Heart right ventricle (tissue), 16 donors: ENCODE measurements around the gene JOSD2. TPM values are rescaled to one million over a fixed set of nuclear protein-coding genes. Genes with fewer than 3 reads are reported as not detected.
A peak's percentile ranks its signal among the peaks of the same experiment; 100 is the strongest.

Source experiments
- ATAC-seq, 8 donors: fragments of 200-7000 bp; cut with Tn5 transposase; one replicate each; pipeline ENCODE4 v1.9.1; 2020; ENCODE audit warnings: mild to moderate bottlenecking in 8 of 8, moderate library complexity in 8 of 8, moderate number of reproducible peaks in 1 of 8
- DNase-seq, 2 donors: peaks; one replicate each; pipeline ENCODE4 v3.0.0-alpha.2; 2020
- H3K27ac ChIP-seq, 10 donors: fragments of 200-600 bp; sonication (generic) in 2 of 10; one replicate each; pipeline versions ENCODE4 v1.5.0 to v1.8.0; 2020 to 2022; ENCODE audit warnings: mild to moderate bottlenecking in 3 of 10
- H3K27me3 ChIP-seq, 7 donors: fragments of 200-600 bp; one replicate each; pipeline ENCODE4 v1.8.0; 2021 to 2022; ENCODE audit warnings: mild to moderate bottlenecking in 2 of 7
- H3K36me3 ChIP-seq, 9 donors: fragments of 200-600 bp; sonication (generic) in 1 of 9; one replicate each; pipeline versions ENCODE4 v1.5.0 to v1.8.0; 2020 to 2022; ENCODE audit warnings: mild to moderate bottlenecking in 2 of 9
- H3K4me1 ChIP-seq, 9 donors: fragments of 200-600 bp; sonication (generic) in 1 of 9; one replicate each; pipeline versions ENCODE4 v1.5.0 to v1.8.0; 2020 to 2022; ENCODE audit warnings: mild to moderate bottlenecking in 4 of 9
- H3K4me3 ChIP-seq, 10 donors: fragments of 200-600 bp; sonication (generic) in 2 of 10; one replicate each; pipeline versions ENCODE4 v1.5.0 to v1.8.0; 2020 to 2022; ENCODE audit warnings: mild to moderate bottlenecking in 7 of 10, moderate library complexity in 2 of 10
- H3K9me3 ChIP-seq, 11 donors: fragments of 200-600 bp in 10 of 11; sonication (generic) in 2 of 11; one replicate each; pipeline versions ENCODE4 v1.5.0 to v1.8.0; 2013 to 2022; ENCODE audit warnings: mild to moderate bottlenecking in 2 of 11, control low read depth in 1 of 11, moderate library complexity in 1 of 11
- CTCF ChIP-seq, 9 donors: fragments of 200-600 bp; sonication (generic) in 2 of 9; IDR thresholded peaks; one replicate each; pipeline versions ENCODE4 v1.5.0 to v1.8.0; 2021 to 2022; ENCODE audit warnings: antibody characterized with exemption in 9 of 9, mild to moderate bottlenecking in 5 of 9, moderate library complexity in 1 of 9
- WGBS, 2 donors: extraction: QIAGEN DNeasy Blood & Tissue Kit; methylation state at CpG; one replicate each; pipeline ENCODE4 v1.1.7; 2013; ENCODE audit warnings: inconsistent platforms in 1 of 2; 5-methylcytosine and 5-hydroxymethylcytosine counted together
- intact Hi-C, 10 donors: fragments of 100-400 bp; cut with DNase I; formaldehyde crosslinking; loops; one replicate each; pipeline versions ENCODE4 v1.11.1 to v1.14.2; 2022
- polyA plus RNA-seq, 2 donors: library from polyadenylated mRNA; stranded (reverse); fragments of 200-250 nt; gene quantifications; one replicate each; pipeline ENCODE4 v1.2.3, GENCODE V29; 2013
- total RNA-seq, 10 donors: library from RNA; stranded (reverse); fragmentation: NEBNext Ultra II Directional in 3 of 10; extraction: Animal tissue kit (Norgen Biotek cat#: 25700) in 3 of 10; gene quantifications; one replicate each; pipeline versions ENCODE4 v1.2.1 to v1.2.4, GENCODE V29; 2021 to 2023
- donor health status: Arrhythmogenic right ventricular cardiomyopathy.
- donor health status: ischemic (EF 13 %, LVEDD 7.1; RV severe dilation, severe dysfunction).
- donor health status: healthy with polysubstance abuse.
- donor health status: DM: no; HTN: yes; CAD: no.
- donor health status: DM: no; HTN: no; CAD: no.
- donor health status: ischemic (EF 25% LVEDD 6.9; RV normal size, moderate dysfunction).
- donor health status: ischemic (EF 25% LVEDD 5.7; RV mildly dilated, moderate dysfunction).
- donor health status: healthy.
- donor health status: DM: yes; HTN: yes; CAD: no.
- donor health status: Ischemic cardiomyopathy.
- donor health status: ischemic (EF 35%, LVEDD 5.7; RV mildly dilated, moderate dysfunction).
- donor health status: nonischemic (EF 11% LVEDD 7.7; RV severe dilation, severe dysfunction).
- donor health status: DM: yes; HTN: yes; CAD: no.
- donor health status: PGD.
- donor health status: ischemic (EF 29% LVEDD 5.4; RV normal size, mild dysfunction).
- donor health status: nonischemic (EF 23%, LVEDD 6.1; RV moderate dilation, normal function).

Gene JOSD2
- total and polyA plus RNA-seq, 12 donors, result 13.3 to 69.6 (median 31.0) TPM

- Histone ChIP-seq H3K4me3 (no peak overlapping the region), H3K36me3 (peaks cover 0 to 6% (median 0%) of the 10 kb centered on the region in 9 donors), H3K27ac (no peak overlapping the region), H3K27me3 (no peaks in the 10 kb centered on the region), H3K9me3 (peaks cover 0 to 9% (median 0%) of the 10 kb centered on the region in 11 donors), H3K4me1 (peaks cover 0 to 15% (median 0%) of the 10 kb centered on the region in 9 donors)
- peak in 2 of 8 donors; percentile 2 to 3 for ATAC-seq
- TF ChIP-seq CTCF (IDR thresholded peaks at IDR 0.05), result no peak
- DNase-seq, result no peak
- intact Hi-C loops, result no loop called here
- WGBS, 2 donors, result 38 to 47% methylated on average over 7 of the region's 7 CpGs
Observed at GRCh38 chr19:50494186-50495019, 16.6 kb downstream of the JOSD2 start.

DNA sequence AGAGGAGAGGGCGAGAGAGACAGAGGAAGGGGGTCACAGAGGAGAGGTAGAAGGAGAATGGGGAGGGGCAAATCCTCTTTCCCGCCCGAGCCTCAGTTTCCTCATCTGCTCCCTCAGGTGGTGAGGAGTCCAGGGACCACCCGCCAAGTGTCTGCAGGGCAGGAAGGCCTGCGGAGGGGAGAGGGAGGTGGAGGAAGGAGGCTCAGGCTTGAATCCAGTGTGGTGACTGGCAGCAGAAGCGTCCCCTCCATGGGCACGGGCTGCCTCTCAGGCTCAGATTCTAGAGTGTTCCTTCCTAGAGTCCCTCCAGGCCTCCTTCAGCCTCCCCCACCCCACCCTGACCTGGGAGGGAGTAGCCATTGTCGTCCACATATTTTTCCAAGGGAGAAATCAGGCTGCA is 17.8 kb downstream of the JOSD2 start:
- 40 to 48% methylated on average over 8 of the region's 8 CpGs for WGBS, 2 donors
- no peak for TF ChIP-seq CTCF (IDR thresholded peaks at IDR 0.05)
- ATAC-seq (no peak), DNase-seq (no peak)
- H3K4me1 ChIP-seq, result peaks cover 0 to 15% (median 0%) of the 10 kb centered on the region in 9 donors
- no peaks in the 10 kb centered on the region for H3K27me3 ChIP-seq
- intact Hi-C loops, result no loop called here
- H3K4me3 ChIP-seq, result no peak overlapping the region
- no peak overlapping the region for H3K27ac ChIP-seq
- peaks cover 0 to 6% (median 0%) of the 10 kb centered on the region in 9 donors for H3K36me3 ChIP-seq
- peaks cover 0 to 9% (median 0%) of the 10 kb centered on the region in 11 donors for H3K9me3 ChIP-seq

DNA sequence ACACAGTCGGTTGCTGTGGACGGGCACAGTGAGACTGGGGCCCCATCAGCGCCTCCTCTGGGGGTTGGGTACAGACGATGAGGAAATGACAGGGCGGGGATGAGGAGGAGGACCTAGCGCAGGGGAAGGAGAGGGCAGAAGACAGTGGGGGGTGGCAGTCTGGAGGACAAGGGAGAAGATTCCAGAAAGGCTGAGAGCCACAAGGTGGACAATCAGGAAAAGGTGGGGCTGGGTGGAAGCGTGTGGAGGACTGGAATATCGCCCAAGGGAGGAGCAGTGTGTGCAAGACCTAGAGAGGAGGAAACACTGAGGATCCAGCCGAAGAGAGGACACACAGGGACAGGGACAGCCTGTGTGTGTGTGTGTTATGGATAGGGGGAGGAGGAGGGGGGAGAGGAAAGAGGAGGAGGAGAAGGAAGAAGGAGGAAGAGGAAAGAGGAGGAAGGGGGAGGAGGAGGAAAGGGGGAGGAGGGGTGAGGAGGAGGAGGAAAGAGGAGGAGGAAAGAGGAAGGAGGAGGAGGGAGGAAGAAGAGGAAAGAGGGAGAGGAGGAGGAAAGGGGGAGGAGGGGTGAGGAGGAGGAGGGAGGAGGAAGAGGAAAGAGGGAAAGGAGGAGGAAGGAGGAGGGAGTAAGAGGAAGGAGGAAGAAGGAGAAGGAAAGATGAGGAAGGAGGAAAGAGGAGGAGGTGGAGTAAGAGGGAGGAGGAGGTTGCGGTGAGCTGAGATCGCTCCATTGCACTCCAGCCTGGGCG is 18.5 kb downstream of the JOSD2 start:
- no peak for ATAC-seq
- peaks cover 0 to 15% (median 0%) of the 10 kb centered on the region in 9 donors for H3K4me1 ChIP-seq
- peaks cover 0 to 6% (median 0%) of the 10 kb centered on the region in 9 donors for H3K36me3 ChIP-seq
- TF ChIP-seq CTCF (IDR thresholded peaks at IDR 0.05), result no peak
- intact Hi-C loops, result no loop called here
- H3K9me3 ChIP-seq, result peaks cover 0 to 9% (median 0%) of the 10 kb centered on the region in 11 donors
- H3K4me3 ChIP-seq, result no peak overlapping the region
- WGBS, 2 donors, result 12 to 18% methylated on average over 9 of the region's 12 CpGs
- H3K27me3 ChIP-seq, result peaks cover 0 to 3% (median 0%) of the 10 kb centered on the region in 7 donors
- no peak overlapping the region for H3K27ac ChIP-seq
- no peak for DNase-seq

DNA sequence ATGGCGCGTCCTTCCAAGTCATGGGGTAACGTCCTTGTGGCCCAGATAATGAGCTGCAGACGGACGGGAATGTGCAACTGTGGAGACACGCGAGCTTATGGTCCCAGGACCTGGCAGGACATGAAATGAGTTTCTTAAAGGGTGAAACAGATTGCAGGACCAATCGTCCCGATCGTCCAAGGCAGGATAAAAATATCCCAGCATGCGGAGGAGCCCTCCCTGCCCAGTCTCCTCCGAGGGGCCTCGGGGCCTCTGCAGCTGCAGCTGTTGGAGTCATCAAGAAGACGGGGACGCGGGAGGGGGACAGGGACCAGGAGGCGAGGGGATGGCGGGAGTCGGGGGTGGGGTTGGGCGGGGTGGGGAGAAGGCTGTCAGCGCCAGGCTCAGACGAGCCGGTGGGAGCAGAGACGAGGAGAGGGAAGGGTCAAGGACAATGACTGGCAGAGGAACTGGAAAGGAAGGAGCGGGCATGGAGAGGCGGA is 20.0 kb downstream of the JOSD2 start:
- Histone ChIP-seq H3K4me3 (no peak overlapping the region), H3K9me3 (peaks cover 0 to 9% (median 0%) of the 10 kb centered on the region in 11 donors), H3K36me3 (peaks cover 0 to 9% (median 0%) of the 10 kb centered on the region in 9 donors), H3K27me3 (peaks cover 0 to 4% (median 0%) of the 10 kb centered on the region in 7 donors), H3K27ac (no peak overlapping the region), H3K4me1 (peaks cover 0 to 18% (median 0%) of the 10 kb centered on the region in 9 donors)
- WGBS, 2 donors, result 13 to 21% methylated on average over 23 to 26 of the region's 26 CpGs
- no peak for DNase-seq
- TF ChIP-seq CTCF (IDR thresholded peaks at IDR 0.05), result no peak
- ATAC-seq, result no peak
- intact Hi-C loops, result no loop called here
